Activated naive CD8-positive, alpha-beta T cell treated with anti-CD3 and anti-CD28 coated beads, Interleukin-2, amount 10 ng/mL, durations not matched to agents 7 days and 5 days (primary cell): ENCODE measurements around the gene ZNF548. TPM values are rescaled to one million over a fixed set of nuclear protein-coding genes. Genes with fewer than 3 reads are reported as not detected.
A peak's percentile ranks its signal among the peaks of the same experiment; 100 is the strongest.
"Not testable (repeated sequence)": the region's sequence is repeated elsewhere in the genome, so short reads cannot be mapped to it uniquely, and the experiment has no call there.

ENCODE experiments used
- ATAC-seq: fragments of 150-1000 bp; cut with Tn5 transposase; one replicate; pipeline ENCODE4 v1.10.0; 2021; ENCODE audit warnings: low read depth, moderate library complexity
- POLR2A ChIA-PET: fragments of 350-600 bp; sonication (Branson Sonifier 250); formaldehyde crosslinking; loops from one replicate; lab custom pipeline; 2021; ENCODE audit warnings: antibody characterized with exemption; lab: Charles Lee
- DNase-seq: peaks from one replicate; pipeline ENCODE4 v3.0.0; 2021
- H3K27ac Mint-ChIP-seq: one replicate; pipeline ENCODE4 v1.8.0; 2022; ENCODE audit warnings: mild to moderate bottlenecking, mixed read lengths
- H3K27me3 Mint-ChIP-seq: one replicate; pipeline ENCODE4 v1.8.0; 2022; ENCODE audit warnings: mild to moderate bottlenecking, moderate library complexity, mixed read lengths
- H3K36me3 Mint-ChIP-seq: one replicate; pipeline ENCODE4 v1.8.0; 2021; ENCODE audit warnings: mild to moderate bottlenecking, mixed read lengths
- H3K4me1 Mint-ChIP-seq: one replicate; pipeline ENCODE4 v1.8.0; 2021; ENCODE audit warnings: mixed read lengths
- H3K4me3 Mint-ChIP-seq: one replicate; pipeline ENCODE4 v1.8.0; 2022; ENCODE audit warnings: mild to moderate bottlenecking, moderate library complexity, mixed read lengths
- H3K9me3 Mint-ChIP-seq: one replicate; pipeline ENCODE4 v1.8.0; 2021; ENCODE audit warnings: mixed read lengths
- total RNA-seq, 2 experiments: library from RNA; stranded (reverse); gene quantifications; one replicate each; pipeline ENCODE4 v1.2.3, GENCODE V29; 2021

The ZNF548 gene
- total RNA-seq, 2 experiments from 2014 or later: 50.2 to 55.0 TPM

DNA sequence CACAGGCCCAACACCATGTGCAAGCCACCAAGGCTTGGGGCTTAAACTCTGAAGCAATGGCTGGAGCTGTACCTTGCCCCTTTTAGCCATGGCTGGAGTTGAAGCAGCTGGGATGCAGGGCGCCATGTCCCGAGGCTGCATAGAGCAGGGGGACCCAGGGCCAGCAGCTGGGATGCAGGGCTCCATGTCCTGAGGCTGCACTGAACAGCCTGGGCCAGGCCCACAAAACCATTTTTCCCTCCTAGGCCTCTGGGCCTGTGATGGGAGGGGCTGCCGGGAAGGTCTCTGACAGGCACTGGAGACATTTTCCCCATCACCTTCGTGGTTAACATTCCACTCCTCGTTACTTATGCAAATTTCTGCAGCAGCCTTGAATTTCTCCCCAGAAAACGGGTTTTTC lies 15.5 kb upstream of the ZNF548 start:
- ATAC-seq (no peak), DNase-seq (no peak)
- Mint-ChIP-seq H3K27ac (no peak overlapping the region), H3K36me3 (peaks cover 84% of the 10 kb centered on the region), H3K4me3 (no peak overlapping the region), H3K9me3 (peaks cover 41% of the 10 kb centered on the region), H3K4me1 (no peaks in the 10 kb centered on the region), H3K27me3 (no peaks in the 10 kb centered on the region)
- POLR2A ChIA-PET: no interaction called here

DNA sequence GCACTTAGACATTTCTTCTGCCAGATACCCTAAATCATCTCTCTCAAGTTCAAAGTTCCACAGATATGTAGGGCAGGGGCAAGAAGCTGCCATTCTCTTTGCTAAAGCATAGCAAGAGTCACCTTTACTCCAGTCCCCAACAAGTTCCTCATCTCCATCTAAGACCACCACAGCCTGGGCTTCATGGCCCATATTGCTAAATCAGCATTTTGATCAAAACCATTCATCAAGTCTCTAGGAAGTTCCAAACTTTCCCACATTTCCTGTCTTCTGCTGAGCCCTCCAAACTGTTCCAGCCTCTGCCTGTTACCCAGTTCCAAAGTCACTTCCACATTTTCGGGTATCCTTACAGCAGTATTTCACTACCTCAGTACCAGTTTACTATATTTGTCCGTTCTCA lies 15.0 kb upstream of the ZNF548 start:
- H3K4me1 Mint-ChIP-seq, DNase-seq, H3K27ac Mint-ChIP-seq, H3K27me3 Mint-ChIP-seq, ATAC-seq, H3K4me3 Mint-ChIP-seq, POLR2A ChIA-PET: not testable (repeated sequence)
- H3K9me3 Mint-ChIP-seq: peaks cover 44% of the 10 kb centered on the region
- H3K36me3 Mint-ChIP-seq: peaks cover 87% of the 10 kb centered on the region

- Mint-ChIP-seq H3K27ac (no peak overlapping the region), H3K27me3 (no peaks in the 10 kb centered on the region), H3K4me3 (no peak overlapping the region), H3K9me3 (peaks cover 46% of the 10 kb centered on the region), H3K36me3 (peaks cover 77% of the 10 kb centered on the region), H3K4me1 (no peaks in the 10 kb centered on the region)
- DNase-seq (no peak), ATAC-seq (no peak)
- POLR2A ChIA-PET: no interaction called here
These were observed 13.5 kb upstream of the ZNF548 start for GRCh38 chr19:57376151-57376550.

- Mint-ChIP-seq H3K36me3 (peaks cover 64% of the 10 kb centered on the region), H3K27me3 (no peaks in the 10 kb centered on the region), H3K9me3 (peaks cover 42% of the 10 kb centered on the region), H3K27ac (no peak overlapping the region), H3K4me1 (no peaks in the 10 kb centered on the region), H3K4me3 (no peak overlapping the region)
- POLR2A ChIA-PET: interaction anchor here (0.5 kb wide), 1 partner anchor 14 kb away, joined by 3 read pairs; no protein-coding TSS in a partner anchor
- no peak for ATAC-seq
- DNase-seq: no peak
These were observed 12.0 kb upstream of the ZNF548 start for GRCh38 chr19:57377498-57378146.

DNA sequence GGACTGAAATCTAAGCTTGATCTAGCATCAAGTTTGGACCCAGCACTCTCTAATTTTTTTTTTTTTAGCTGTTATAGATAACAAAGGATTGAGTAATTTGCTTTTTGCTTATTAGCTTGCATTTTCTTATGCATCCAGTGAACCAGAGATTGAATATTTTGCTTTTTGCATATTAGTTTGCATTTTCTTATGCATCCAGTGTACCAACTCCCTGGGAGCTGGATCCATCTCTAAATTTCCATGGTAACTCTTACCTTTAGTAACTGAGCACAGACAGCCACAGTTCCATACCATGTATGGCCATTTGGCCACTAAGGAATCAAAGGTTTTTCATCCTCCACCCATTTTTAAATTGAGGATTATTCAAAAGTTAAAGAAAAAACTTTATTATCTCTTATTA lies 8.7 kb upstream of the ZNF548 start:
- POLR2A ChIA-PET: no interaction called here
- H3K9me3 Mint-ChIP-seq: peaks cover 32% of the 10 kb centered on the region
- ATAC-seq (no peak), DNase-seq (no peak)
- H3K4me1 Mint-ChIP-seq: no peaks in the 10 kb centered on the region
- no peak overlapping the region for H3K4me3 Mint-ChIP-seq
- H3K27me3 Mint-ChIP-seq: no peaks in the 10 kb centered on the region
- H3K27ac Mint-ChIP-seq: no peak overlapping the region
- H3K36me3 Mint-ChIP-seq: peaks cover 33% of the 10 kb centered on the region

- Mint-ChIP-seq H3K36me3 (peaks cover 14% of the 10 kb centered on the region), H3K9me3 (peaks cover 28% of the 10 kb centered on the region), H3K4me1 (no peaks in the 10 kb centered on the region), H3K27ac (no peak overlapping the region), H3K27me3 (no peaks in the 10 kb centered on the region), H3K4me3 (no peak overlapping the region)
- no peak for DNase-seq
- ATAC-seq: no peak
- POLR2A ChIA-PET: no interaction called here
These were observed 6.7 kb upstream of the ZNF548 start for GRCh38 chr19:57382806-57383488.

DNA sequence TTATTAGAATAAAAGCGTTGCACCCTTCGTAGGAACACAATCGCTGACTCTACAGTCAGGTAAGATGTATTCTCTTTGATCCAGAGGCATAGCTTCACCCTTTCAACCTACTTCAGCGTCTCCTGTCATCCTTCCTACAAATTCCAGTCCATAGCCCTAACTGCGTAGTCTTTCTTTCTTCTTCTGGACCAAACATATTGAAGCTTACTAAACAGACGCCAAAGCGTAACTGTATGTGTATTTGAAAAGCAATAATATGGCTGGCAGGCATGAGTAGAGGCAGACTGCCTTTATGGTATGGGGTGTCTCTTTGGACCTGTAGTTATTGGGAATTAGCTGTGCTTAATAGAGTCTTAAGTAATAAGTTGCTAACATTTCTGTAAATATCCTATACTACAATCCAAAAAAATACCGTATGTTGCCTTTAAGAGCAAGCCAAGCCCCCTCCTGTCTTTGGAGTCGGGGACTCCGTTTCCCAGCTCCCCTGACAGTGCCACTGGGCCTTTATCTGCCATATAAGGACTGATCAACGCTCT lies 392 bp upstream of the ZNF548 start:
- ATAC-seq (no peak), DNase-seq (no peak)
- Mint-ChIP-seq H3K27ac (peak overlapping the region; percentile 92), H3K27me3 (no peaks in the 10 kb centered on the region), H3K9me3 (peaks cover 18% of the 10 kb centered on the region), H3K4me3 (peak overlapping the region; percentile 94), H3K36me3 (peaks cover 36% of the 10 kb centered on the region), H3K4me1 (peaks cover 29% of the 10 kb centered on the region)
- POLR2A ChIA-PET: interaction anchor here (0.6 to 2.0 kb wide), 10 partner anchors 9 to 433 kb away, joined by 3 to 9 read pairs (median 4); partner anchors contain the start of genes TRAPPC2B, ZNF17, ZNF304 and ZNF547

DNA sequence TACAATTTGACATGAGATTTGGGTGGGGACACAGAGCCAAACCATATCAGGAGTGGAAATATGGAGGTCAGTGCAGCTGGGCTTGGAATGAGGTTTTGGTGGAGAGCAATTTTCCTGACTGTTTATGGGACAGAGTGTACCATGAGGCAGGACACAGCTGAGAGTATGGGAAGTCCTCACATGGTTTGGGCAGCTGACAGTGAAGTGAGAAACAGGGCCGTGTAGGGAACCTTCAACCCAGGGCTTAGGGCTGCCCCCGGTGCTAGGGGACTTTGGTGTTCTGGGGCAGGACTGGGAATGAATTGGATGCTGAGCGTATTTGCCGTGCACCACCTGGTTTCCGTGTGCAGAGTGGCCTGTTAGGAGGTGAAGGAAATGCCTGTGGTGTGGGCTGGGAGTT lies 6.1 kb downstream of the ZNF548 start:
- peaks cover 55% of the 10 kb centered on the region for H3K9me3 Mint-ChIP-seq
- peaks cover 21% of the 10 kb centered on the region for H3K4me1 Mint-ChIP-seq
- ATAC-seq: no peak
- POLR2A ChIA-PET: no interaction called here
- no peak for DNase-seq
- H3K36me3 Mint-ChIP-seq: peaks cover 94% of the 10 kb centered on the region
- H3K4me3 Mint-ChIP-seq: no peak overlapping the region
- H3K27me3 Mint-ChIP-seq: no peaks in the 10 kb centered on the region
- no peak overlapping the region for H3K27ac Mint-ChIP-seq

DNA sequence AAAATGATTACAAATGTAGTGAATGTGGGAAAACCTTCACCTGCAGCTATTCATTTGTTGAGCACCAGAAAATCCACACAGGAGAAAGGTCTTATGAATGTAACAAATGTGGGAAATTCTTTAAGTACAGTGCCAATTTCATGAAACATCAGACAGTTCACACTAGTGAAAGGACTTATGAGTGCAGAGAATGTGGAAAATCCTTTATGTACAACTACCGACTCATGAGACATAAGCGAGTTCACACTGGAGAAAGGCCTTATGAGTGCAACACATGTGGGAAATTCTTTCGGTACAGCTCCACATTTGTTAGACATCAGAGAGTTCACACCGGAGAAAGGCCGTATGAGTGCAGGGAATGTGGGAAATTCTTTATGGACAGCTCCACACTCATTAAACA lies 9.2 kb downstream of the ZNF548 start:
- POLR2A ChIA-PET: interaction anchor here (1.4 kb wide), 1 partner anchor 9 kb away, joined by 3 read pairs; the partner anchor contains the start of gene ZNF548
- Mint-ChIP-seq H3K9me3 (peaks cover 59% of the 10 kb centered on the region), H3K36me3 (peaks cover 83% of the 10 kb centered on the region), H3K4me1 (peaks cover 7% of the 10 kb centered on the region), H3K4me3 (no peak overlapping the region), H3K27me3 (no peaks in the 10 kb centered on the region), H3K27ac (no peak overlapping the region)
- no peak for ATAC-seq
- DNase-seq: no peak

- peaks cover 33% of the 10 kb centered on the region for H3K36me3 Mint-ChIP-seq
- POLR2A ChIA-PET: interaction anchor here (0.6 kb wide), 1 partner anchor 125 kb away, joined by 3 read pairs; no protein-coding TSS in a partner anchor
- ATAC-seq (no peak), DNase-seq (no peak)
- H3K9me3 Mint-ChIP-seq: peaks cover 24% of the 10 kb centered on the region
- no peak overlapping the region for H3K27ac Mint-ChIP-seq
- no peak overlapping the region for H3K4me3 Mint-ChIP-seq
- H3K27me3 Mint-ChIP-seq: no peaks in the 10 kb centered on the region
- H3K4me1 Mint-ChIP-seq: peaks cover 4% of the 10 kb centered on the region
These were observed 14.3 kb downstream of the ZNF548 start for GRCh38 chr19:57403737-57404563.

DNA sequence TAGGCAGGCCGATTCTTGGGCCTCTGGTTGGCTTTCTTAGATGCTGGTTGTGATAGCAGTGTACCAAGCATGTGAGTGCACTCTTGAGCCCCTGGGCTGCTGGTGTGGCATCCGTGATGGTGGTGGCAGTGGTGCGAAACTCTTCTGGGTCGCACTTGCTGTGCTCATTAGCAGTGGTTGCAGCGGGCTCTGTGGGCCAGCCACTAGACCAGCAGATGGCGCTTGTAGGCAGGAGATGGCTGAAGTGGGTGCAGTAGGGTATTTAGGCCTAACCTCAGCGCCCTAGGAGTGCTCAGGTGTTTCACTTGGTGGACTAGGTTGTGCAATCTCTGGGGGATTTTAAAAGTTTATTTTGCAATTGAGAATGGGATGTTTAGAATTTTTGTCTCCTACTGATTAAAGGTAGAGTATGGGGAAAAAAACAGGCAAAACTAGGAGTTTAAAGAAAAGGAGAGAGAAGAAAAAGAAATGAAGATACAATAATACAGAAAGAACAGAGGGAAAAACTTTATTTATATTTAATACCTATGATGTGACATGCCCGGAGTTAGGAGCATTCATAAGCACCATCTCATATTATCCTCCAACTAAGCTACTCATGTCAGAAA lies 17.0 kb downstream of the ZNF548 start:
- peaks cover 12% of the 10 kb centered on the region for H3K4me1 Mint-ChIP-seq
- peaks cover 11% of the 10 kb centered on the region for H3K36me3 Mint-ChIP-seq
- DNase-seq (peak; percentile 71), ATAC-seq (peak; percentile 50)
- H3K9me3 Mint-ChIP-seq: peaks cover 12% of the 10 kb centered on the region
- no peak overlapping the region for H3K27ac Mint-ChIP-seq
- no peaks in the 10 kb centered on the region for H3K27me3 Mint-ChIP-seq
- POLR2A ChIA-PET: interaction anchor here (0.8 kb wide), 1 partner anchor 321 kb away, joined by 7 read pairs; the partner anchor contains the start of gene ZNF671
- no peak overlapping the region for H3K4me3 Mint-ChIP-seq

GRCh38 chr19:57410877-57411671 lies 21.4 kb downstream of the ZNF548 start, which contains the start of gene ZNF17:
Gene ZNF17 (plus strand): TSS chr19:57411161. CDS start chr19:57413616, 2,455 bp downstream.
- POLR2A ChIA-PET: interaction anchor here (1.3 kb wide), 1 partner anchor 21 kb away, joined by 4 read pairs; the partner anchor contains the start of gene ZNF548
- no peaks in the 10 kb centered on the region for H3K27me3 Mint-ChIP-seq

More at GRCh38 chr19:57410877-57411671, 21.4 kb downstream of the ZNF548 start, which contains the start of gene ZNF17:
- Mint-ChIP-seq H3K27ac (peak within 1 kb of the TSS; percentile 75), H3K4me3 (peak within 1 kb of the TSS; percentile 89), H3K4me1 (peaks cover 16% of the 10 kb centered on the region), H3K36me3 (peaks cover 29% of the 10 kb centered on the region), H3K9me3 (peaks cover 13% of the 10 kb centered on the region)
- ATAC-seq (peak; percentile 100), DNase-seq (peak; percentile 83)
